OCI-LY1 (cell line): ENCODE data around the gene SPRED3.

Source experiments
- CTCF ChIP-seq: fragments of 200-600 bp; sonication (generic), shearing (Covaris generic); IDR thresholded peaks from 2 replicates; pipeline ENCODE4 v1.5.1; 2017; ENCODE audit warnings: mild to moderate bottlenecking, antibody characterized with exemption, low read length, moderate library complexity, mixed read lengths
- EZH2 ChIP-seq: fragments of 200-600 bp; sonication (generic), shearing (Covaris generic); IDR thresholded peaks from 2 replicates; pipeline ENCODE4 v1.8.0; 2017; ENCODE audit warnings: borderline replicate concordance, mixed run types, mild to moderate bottlenecking, antibody characterized with exemption, low read length, moderate library complexity, mixed read lengths

GRCh38 chr19:38370299-38370698 is 18.2 kb upstream of the SPRED3 start:
- no peak for TF ChIP-seq CTCF
- no peak for TF ChIP-seq EZH2
